GM12878 (cell line): ENCODE data around the gene VEGFB. TPM values are rescaled to one million over a fixed set of nuclear protein-coding genes. Genes with fewer than 3 reads are reported as not detected.

Experiments used
- CUX1 ChIP-seq: IDR thresholded peaks from 2 replicates; pipeline ENCODE4 v1.6.1; 2012; ENCODE audit warnings: improper control_type of control experiment, low read depth, low read length; ENCODE audit not compliant: insufficient replicate concordance
- GABPA ChIP-seq: IDR thresholded peaks from 2 replicates; pipeline ENCODE4 v1.6.1; 2014; ENCODE audit warnings: antibody characterized with exemption, low read depth, mild to moderate bottlenecking, inconsistent platforms
- MXI1 ChIP-seq: fragments of 150-350 bp; IDR thresholded peaks from 2 replicates; pipeline ENCODE4 v1.6.1; 2011; ENCODE audit warnings: low read depth, mild to moderate bottlenecking, inconsistent platforms, low read length, improper control_type of control experiment
- TAF1 ChIP-seq: IDR thresholded peaks from 2 replicates; pipeline ENCODE4 v1.6.1; 2011; ENCODE audit warnings: mild to moderate bottlenecking, low read depth, low read length, borderline replicate concordance
- USF2 ChIP-seq: IDR thresholded peaks from 2 replicates; pipeline ENCODE4 v1.6.1; 2011; ENCODE audit warnings: low read depth, low read length, improper control_type of control experiment, borderline replicate concordance
- polyA plus RNA-seq, 11 experiments: library from polyadenylated mRNA; depleted of rRNA in 4 of 11; unstranded in 6 of 11; stranded (reverse) in 5 of 11; fragments of >200 nt; fragmentation: Nextera tagmentation in 4 of 11; fragmentation: Illumina TruSeq in 1 of 11; extraction: Ambion mirVana in 4 of 11; extraction: Trizol in 1 of 11; gene quantifications; 1 replicate in 1 of 11; 2 replicates in 10 of 11; pipeline versions ENCODE4 v1.2.1 to v1.2.3, GENCODE V29; 2011 to 2016; ENCODE audit warnings: inconsistent platforms in 2 of 11, missing spikeins in 2 of 11, low read depth in 1 of 11
- total RNA-seq, 4 experiments: library from RNA; depleted of rRNA in 3 of 4; stranded (reverse); fragments of >200 nt in 3 of 4; fragmentation: Illumina TruSeq in 1 of 4; extraction: Trizol in 1 of 4; gene quantifications; 2 replicates each; pipeline versions ENCODE4 v1.2.1 to v1.2.3, GENCODE V29; 2013 to 2021

Gene VEGFB
- total and polyA plus RNA-seq, 10 of the 15 experiments (the other 5 are each of a cell fraction or from before 2014, with no cell fraction given) = 7.0 to 75.8 (median 20.3) TPM

- TF ChIP-seq CUX1 (no peak), MXI1 (0 out of 2 replicates have a peak, but pooled peaks have one; percentile 46), USF2 (no peak), TAF1 (no peak), GABPA (no peak)
- TF ChIP-seq, all 136 proteins: peak for 32
Observed at GRCh38 chr11:64246871-64247728, 12.7 kb downstream of the VEGFB start, which contains the start of gene PPP1R14B (continued).
